B cell (primary cell): ENCODE results near the gene TTC22. TPM values are rescaled to one million over a fixed set of nuclear protein-coding genes. Genes with fewer than 3 reads are reported as not detected.

Experiments
- ATAC-seq: fragments of 200-7000 bp; cut with Tn5 transposase; one replicate; pipeline ENCODE4 v1.10.0; 2021; ENCODE audit warnings: low read depth, mild to moderate bottlenecking, moderate number of reproducible peaks, moderate library complexity
- CTCF ChIA-PET: fragments of 350-600 bp; sonication (Branson Sonifier 250); formaldehyde crosslinking; loops from one replicate; lab custom pipeline; 2021; ENCODE audit warnings: antibody characterized with exemption, inconsistent platforms; lab: Charles Lee
- POLR2A ChIA-PET: fragments of 350-600 bp; sonication (Branson Sonifier 250); formaldehyde crosslinking; loops from one replicate; lab custom pipeline; 2021; ENCODE audit warnings: antibody characterized with exemption; lab: Charles Lee
- DNase-seq: peaks from one replicate; pipeline ENCODE4 v3.0.0; 2013
- H2AFZ ChIP-seq: 2 replicates; pipeline ENCODE4 v1.6.1; 2012; ENCODE audit warnings: mild to moderate bottlenecking, low read depth, low read length; ENCODE audit not compliant: insufficient read depth, poor library complexity, severe bottlenecking
- H3K27ac ChIP-seq, 2 donors: 1 replicate in 1 of 2; 2 replicates in 1 of 2; pipeline ENCODE4 v1.5.1; 2012 to 2013; ENCODE audit warnings: low read length in 2 of 2, mild to moderate bottlenecking in 2 of 2, moderate library complexity in 1 of 2
- H3K27me3 ChIP-seq, 4 experiments: fragments of 200-600 bp in 1 of 4; sonication (generic) in 1 of 4; replicated peaks in 1 of 4; 1 replicate in 2 of 4; 2 replicates in 2 of 4; pipeline versions ENCODE4 v1.6.1 to v1.7.0; 2013 to 2016; ENCODE audit warnings: low read length in 3 of 4, mild to moderate bottlenecking in 2 of 4, mixed read lengths in 1 of 4, moderate library complexity in 1 of 4; ENCODE audit not compliant: insufficient read depth in 4 of 4, control insufficient read depth in 3 of 4; ENCODE audit errors: control extremely low read depth in 1 of 4
- H3K36me3 ChIP-seq, 2 experiments: replicated peaks in 1 of 2; 1 replicate in 1 of 2; 2 replicates in 1 of 2; pipeline versions ENCODE4 v1.6.1 to v1.7.1; 2013; ENCODE audit warnings: low read length in 1 of 2; ENCODE audit not compliant: insufficient read depth in 2 of 2, control insufficient read depth in 1 of 2; ENCODE audit errors: control extremely low read depth in 1 of 2, extremely low read depth in 1 of 2
- H3K4me1 ChIP-seq, 2 donors: fragments of 200-600 bp in 1 of 2; sonication (generic) in 1 of 2; 1 replicate in 1 of 2; 2 replicates in 1 of 2; pipeline versions ENCODE4 v1.5.1 to v1.6.1; 2013 to 2017; ENCODE audit warnings: low read length in 2 of 2; ENCODE audit not compliant: control insufficient read depth in 2 of 2, insufficient read depth in 2 of 2
- H3K4me2 ChIP-seq: replicated peaks from 2 replicates; pipeline ENCODE3; 2012; ENCODE audit warnings: mild to moderate bottlenecking, low read depth, low read length; ENCODE audit not compliant: poor library complexity, severe bottlenecking
- H3K4me3 ChIP-seq, 5 experiments: fragments of 200-600 bp in 1 of 5; sonication (generic) in 1 of 5; 1 replicate in 3 of 5; 2 replicates in 2 of 5; pipeline versions ENCODE4 v1.5.1 to v1.7.0; 2011 to 2016; ENCODE audit warnings: low read length in 4 of 5, mild to moderate bottlenecking in 4 of 5, low read depth in 2 of 5, control low read depth in 1 of 5, moderate library complexity in 1 of 5; ENCODE audit not compliant: insufficient read depth in 1 of 5; ENCODE audit errors: control extremely low read depth in 1 of 5, extremely low read depth in 1 of 5
- H3K79me2 ChIP-seq: fragments of 200-600 bp; sonication (generic); one replicate; pipeline ENCODE4 v1.6.0; 2016; ENCODE audit warnings: low read length; ENCODE audit not compliant: control insufficient read depth, insufficient read depth
- H3K9ac ChIP-seq: fragments of 200-600 bp; sonication (generic); 2 replicates; pipeline ENCODE4 v1.6.1; 2017; ENCODE audit warnings: mild to moderate bottlenecking, low read length, moderate library complexity
- H3K9me3 ChIP-seq, 3 donors: one replicate each; pipeline versions ENCODE4 v1.6.1 to v1.7.1; 2013; ENCODE audit warnings: low read length in 2 of 3; ENCODE audit not compliant: control insufficient read depth in 2 of 3, insufficient read depth in 1 of 3; ENCODE audit errors: control extremely low read depth in 1 of 3
- H4K20me1 ChIP-seq: 2 replicates; pipeline ENCODE4 v1.6.0; 2012; ENCODE audit warnings: mild to moderate bottlenecking, low read length; ENCODE audit not compliant: insufficient read depth, control insufficient read depth, poor library complexity, severe bottlenecking
- H3K27ac Mint-ChIP-seq: one replicate; pipeline ENCODE4 v1.8.0; 2021; ENCODE audit warnings: mixed read lengths
- H3K27me3 Mint-ChIP-seq: one replicate; pipeline ENCODE4 v1.8.0; 2021; ENCODE audit warnings: mixed read lengths
- H3K4me1 Mint-ChIP-seq: one replicate; pipeline ENCODE4 v1.8.0; 2021; ENCODE audit warnings: mixed read lengths
- H3K4me3 Mint-ChIP-seq: one replicate; pipeline ENCODE4 v1.8.0; 2021; ENCODE audit warnings: mixed read lengths
- H3K9me3 Mint-ChIP-seq: one replicate; pipeline ENCODE4 v1.8.0; 2022; ENCODE audit warnings: mixed read lengths; ENCODE audit not compliant: insufficient read depth
- CTCF ChIP-seq: fragments of 200-600 bp; IDR thresholded peaks from one replicate; pipeline ENCODE4 v1.8.0; 2022; ENCODE audit warnings: antibody characterized with exemption, mild to moderate bottlenecking
- EZH2 ChIP-seq: IDR thresholded peaks from 2 replicates; pipeline ENCODE4 v1.6.1; 2012; ENCODE audit warnings: borderline replicate concordance, low read depth, mild to moderate bottlenecking, moderate library complexity, low read length; ENCODE audit not compliant: insufficient read depth, poor library complexity, severe bottlenecking
- WGBS: methylation state at CpG from one replicate; pipeline ENCODE4 v1.1.5; 2013; ENCODE audit warnings: missing lambda C conversion rate; ENCODE audit not compliant: insufficient coverage; 5-methylcytosine and 5-hydroxymethylcytosine counted together
- intact Hi-C: fragments of 100-400 bp; cut with micrococcal nuclease; formaldehyde crosslinking; loops from one replicate; pipeline ENCODE4 v1.10.0; 2022
- polyA plus RNA-seq: library from polyadenylated mRNA; depleted of rRNA; stranded (reverse); fragments of >200 nt; gene quantifications from 2 replicates; pipeline ENCODE4 v1.2.3, GENCODE V29; 2012
- total RNA-seq, 2 donors: library from RNA; stranded (reverse); fragments of 120-200 nt in 1 of 2; gene quantifications; 1 replicate in 1 of 2; 2 replicates in 1 of 2; pipeline versions ENCODE4 v1.2.3 to v1.2.4, GENCODE V29; 2013 to 2022

Gene TTC22
- total and polyA plus RNA-seq, 2 donors (not counting 1 experiment from before 2014, with no cell fraction given), result 7.8 to 10.9 TPM

- Mint-ChIP-seq H3K9me3 (peaks cover 2% of the 10 kb centered on the region), H3K4me1 (no peaks in the 10 kb centered on the region), H3K27me3 (peaks cover 13% of the 10 kb centered on the region), H3K4me3 (no peak overlapping the region), H3K27ac (no peak overlapping the region)
- 94% methylated on average over 3 of the region's 6 CpGs for WGBS
- intact Hi-C loops, result no loop called here
- Histone ChIP-seq H3K27ac (no peak overlapping the region), H3K9me3 (peaks cover 0 to 9% (median 0%) of the 10 kb centered on the region in 3 donors), H4K20me1 (no peaks in the 10 kb centered on the region), H3K79me2 (no peaks in the 10 kb centered on the region), H3K9ac (no peak overlapping the region), H3K4me1 (no peaks in the 10 kb centered on the region), H2AFZ (no peak overlapping the region), H3K36me3 (no peaks in the 10 kb centered on the region), H3K4me3 (no peak overlapping the region), H3K4me2 (no peak overlapping the region), H3K27me3 (peaks cover 0 to 10% (median 0%) of the 10 kb centered on the region in 4 experiments)
- no peak for ATAC-seq
- DNase-seq, result no peak
- ChIA-PET POLR2A (no interaction called here), CTCF (no interaction called here)
- no peak for TF ChIP-seq EZH2
- no peak for TF ChIP-seq CTCF
These were observed 34.2 kb upstream of the TTC22 start for GRCh38 chr1:54835131-54835898.

- Histone ChIP-seq H3K4me3 (no peak overlapping the region), H3K27me3 (peaks cover 0 to 10% (median 0%) of the 10 kb centered on the region in 4 experiments), H2AFZ (no peak overlapping the region), H3K27ac (no peak overlapping the region), H3K79me2 (no peaks in the 10 kb centered on the region), H3K36me3 (no peaks in the 10 kb centered on the region), H3K9me3 (peaks cover 0 to 9% (median 0%) of the 10 kb centered on the region in 3 donors), H3K4me2 (no peak overlapping the region), H3K9ac (no peak overlapping the region), H4K20me1 (no peaks in the 10 kb centered on the region), H3K4me1 (no peaks in the 10 kb centered on the region)
- Mint-ChIP-seq H3K27ac (no peak overlapping the region), H3K27me3 (peaks cover 13% of the 10 kb centered on the region), H3K9me3 (peaks cover 2% of the 10 kb centered on the region), H3K4me1 (no peaks in the 10 kb centered on the region), H3K4me3 (no peak overlapping the region)
- no peak for TF ChIP-seq CTCF
- TF ChIP-seq EZH2, result no peak
- WGBS, result no CpG with 5 or more reads among the region's 1 CpG
- intact Hi-C loops, result no loop called here
- DNase-seq (no peak), ATAC-seq (no peak)
- POLR2A ChIA-PET, result no interaction called here
- CTCF ChIA-PET, result no interaction called here
These were observed 33.0 kb upstream of the TTC22 start for GRCh38 chr1:54834007-54834541.
